ENCODE measurements around the gene UBE2G2.

Gene UBE2G2

DNA sequence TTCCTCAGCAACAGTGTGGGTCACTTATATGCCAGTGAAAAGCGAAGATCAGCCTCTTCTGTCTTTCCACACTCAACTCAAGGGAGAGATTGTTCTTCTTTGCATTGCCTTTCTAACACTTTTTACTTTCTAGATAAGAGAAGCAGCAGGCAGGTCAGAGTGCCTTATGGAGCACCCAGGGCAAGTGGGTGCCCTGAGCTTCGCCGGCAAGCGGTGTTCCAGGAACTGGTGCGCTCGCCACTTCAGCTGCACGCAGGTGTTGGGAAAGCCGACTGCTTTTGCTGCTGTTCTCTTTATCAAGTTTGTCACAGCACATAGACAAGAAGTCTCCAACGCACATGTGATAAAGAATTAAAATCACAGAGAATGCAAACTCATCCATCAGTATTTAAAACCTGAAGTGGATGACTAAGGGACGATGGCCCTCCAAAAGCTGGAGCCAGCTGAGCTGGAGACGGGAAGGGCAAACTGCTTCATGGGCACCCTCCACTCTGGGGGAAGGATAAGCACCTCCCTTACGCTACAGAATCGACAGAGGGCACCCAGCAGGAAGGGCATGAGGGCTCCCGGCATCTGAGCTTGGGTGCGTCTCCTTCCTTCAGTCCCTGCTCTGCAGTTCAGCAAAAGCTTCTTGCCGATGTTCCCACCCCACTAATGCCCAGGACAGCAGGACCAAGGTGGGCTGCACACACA lies 20.7 kb downstream of the UBE2G2 start:
- no peaks in the 10 kb centered on the region for H3K27me3 ChIP-seq (replicated peaks in 2 of 5; ENCODE audit: control insufficient read depth in 4 of 5, insufficient read depth in 5 of 5, low read length in 4 of 5)
- H3K4me3 ChIP-seq (ENCODE audit: control insufficient read depth in 1 of 7, extremely low read depth in 1 of 7, insufficient read depth in 4 of 7, low read depth in 2 of 7, low read length in 6 of 7), result no peak overlapping the region
- ChIA-PET POLR2A (interaction anchor here (0.5 to 0.8 kb wide), 2 partner anchors 12 to 237 kb away, joined by 3 read pairs; no protein-coding TSS in a partner anchor), CTCF (interaction anchor here (2.1 kb wide), 1 partner anchor 12 kb away, joined by 6 read pairs; no protein-coding TSS in a partner anchor)
- no peak for DNase-seq
- WGBS (ENCODE audit: insufficient coverage), result 93% methylated on average over 15 of the region's 16 CpGs
- H3K9me3 ChIP-seq (ENCODE audit: control extremely low read depth in 1 of 5, control insufficient read depth in 4 of 5, insufficient read depth in 2 of 5, low read depth in 1 of 5, low read length in 4 of 5), result no peaks in the 10 kb centered on the region
- H3K36me3 ChIP-seq (ENCODE audit: control insufficient read depth in 4 of 4, insufficient read depth in 4 of 4, low read length in 3 of 4), result peaks cover 13 to 62% (median 38%) of the 10 kb centered on the region in 4 experiments
- no peaks in the 10 kb centered on the region for H3K4me1 ChIP-seq (ENCODE audit: control extremely low read depth in 1 of 4, control insufficient read depth in 4 of 4, insufficient read depth in 4 of 4, low read length in 3 of 4)
- no peak overlapping the region for H3K27ac ChIP-seq (ENCODE audit: insufficient read depth in 1 of 2, low read depth in 1 of 2, low read length in 2 of 2, poor library complexity in 1 of 2, severe bottlenecking in 2 of 2)

DNA sequence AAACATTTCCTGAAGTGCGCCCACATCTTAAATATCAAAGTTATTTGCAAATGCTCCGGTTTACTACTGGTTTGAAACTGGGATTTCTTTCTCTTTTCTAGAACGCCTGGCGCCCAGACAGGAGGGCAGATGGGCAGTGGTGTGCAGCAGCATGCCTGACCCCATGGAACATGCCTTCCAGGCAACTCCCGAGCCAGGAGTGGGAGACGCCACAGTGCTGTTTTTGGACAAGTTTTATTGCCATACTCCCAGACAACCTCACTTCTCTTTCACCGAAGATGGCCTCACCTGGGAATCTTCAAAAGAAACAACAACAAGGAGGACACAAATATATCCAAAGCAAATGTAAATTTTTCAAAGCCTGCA lies 21.5 kb downstream of the UBE2G2 start:
- Histone ChIP-seq H3K27me3 (replicated peaks in 2 of 5; ENCODE audit: control insufficient read depth in 4 of 5, insufficient read depth in 5 of 5, low read length in 4 of 5) (no peaks in the 10 kb centered on the region), H3K4me3 (ENCODE audit: control insufficient read depth in 1 of 7, extremely low read depth in 1 of 7, insufficient read depth in 4 of 7, low read depth in 2 of 7, low read length in 6 of 7) (no peak overlapping the region), H3K9me3 (ENCODE audit: control extremely low read depth in 1 of 5, control insufficient read depth in 4 of 5, insufficient read depth in 2 of 5, low read depth in 1 of 5, low read length in 4 of 5) (no peaks in the 10 kb centered on the region), H3K36me3 (ENCODE audit: control insufficient read depth in 4 of 4, insufficient read depth in 4 of 4, low read length in 3 of 4) (peaks cover 13 to 63% (median 43%) of the 10 kb centered on the region in 4 experiments), H3K4me1 (ENCODE audit: control extremely low read depth in 1 of 4, control insufficient read depth in 4 of 4, insufficient read depth in 4 of 4, low read length in 3 of 4) (no peaks in the 10 kb centered on the region), H3K27ac (ENCODE audit: insufficient read depth in 1 of 2, low read depth in 1 of 2, low read length in 2 of 2, poor library complexity in 1 of 2, severe bottlenecking in 2 of 2) (no peak overlapping the region)
- POLR2A ChIA-PET, result no interaction called here
- DNase-seq, result no peak
- 85% methylated on average over 6 of the region's 7 CpGs for WGBS (ENCODE audit: insufficient coverage)
- CTCF ChIA-PET, result interaction anchor here (0.5 to 2.1 kb wide), 3 partner anchors 13 to 21 kb away, joined by 3 to 6 read pairs (median 3); no protein-coding TSS in a partner anchor

DNA sequence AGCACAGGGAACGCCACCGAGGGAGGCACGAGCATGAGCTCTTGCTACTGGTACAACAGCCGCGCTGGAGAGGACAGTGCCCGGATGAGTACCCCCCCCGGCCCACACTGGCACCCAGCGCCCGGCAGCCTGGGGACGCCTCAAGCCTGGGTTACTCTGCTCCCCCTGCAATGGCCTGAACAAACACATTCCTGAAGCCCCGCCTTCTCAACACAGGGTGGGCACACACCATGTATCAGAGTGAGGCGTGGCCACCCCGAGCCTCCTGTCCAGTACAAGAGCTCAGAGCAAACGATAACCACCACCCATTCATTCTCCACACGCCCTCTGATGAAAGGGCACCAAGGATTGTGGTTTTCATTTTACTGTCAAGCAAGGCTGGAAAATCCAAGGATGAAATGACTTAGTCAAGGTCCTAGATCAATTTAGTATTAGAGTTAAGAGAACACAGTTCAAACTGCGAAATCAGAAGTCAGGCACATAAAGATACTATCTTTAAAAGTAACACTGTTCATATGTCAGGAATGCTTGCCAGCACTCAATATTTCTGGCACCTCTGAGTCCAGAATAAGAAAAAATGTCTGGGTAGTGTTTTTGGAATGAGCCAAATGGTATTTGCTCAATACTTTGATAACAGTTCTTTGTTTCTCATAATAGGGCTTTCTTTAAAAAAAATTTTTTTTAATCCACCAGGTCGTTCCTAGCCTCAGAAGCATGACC lies 22.0 kb downstream of the UBE2G2 start:
- Histone ChIP-seq H3K27me3 (replicated peaks in 2 of 5; ENCODE audit: control insufficient read depth in 4 of 5, insufficient read depth in 5 of 5, low read length in 4 of 5) (no peaks in the 10 kb centered on the region), H3K36me3 (ENCODE audit: control insufficient read depth in 4 of 4, insufficient read depth in 4 of 4, low read length in 3 of 4) (peaks cover 15 to 63% (median 44%) of the 10 kb centered on the region in 4 experiments), H3K9me3 (ENCODE audit: control extremely low read depth in 1 of 5, control insufficient read depth in 4 of 5, insufficient read depth in 2 of 5, low read depth in 1 of 5, low read length in 4 of 5) (no peaks in the 10 kb centered on the region), H3K4me1 (ENCODE audit: control extremely low read depth in 1 of 4, control insufficient read depth in 4 of 4, insufficient read depth in 4 of 4, low read length in 3 of 4) (no peaks in the 10 kb centered on the region), H3K4me3 (ENCODE audit: control insufficient read depth in 1 of 7, extremely low read depth in 1 of 7, insufficient read depth in 4 of 7, low read depth in 2 of 7, low read length in 6 of 7) (no peak overlapping the region), H3K27ac (ENCODE audit: insufficient read depth in 1 of 2, low read depth in 1 of 2, low read length in 2 of 2, poor library complexity in 1 of 2, severe bottlenecking in 2 of 2) (no peak overlapping the region)
- ChIA-PET POLR2A (no interaction called here), CTCF (interaction anchor here (0.5 to 1.3 kb wide), 3 partner anchors 14 to 21 kb away, joined by 3 to 5 read pairs (median 3); no protein-coding TSS in a partner anchor)
- no peak for DNase-seq
- 89% methylated on average over 13 of the region's 17 CpGs for WGBS (ENCODE audit: insufficient coverage)

DNA sequence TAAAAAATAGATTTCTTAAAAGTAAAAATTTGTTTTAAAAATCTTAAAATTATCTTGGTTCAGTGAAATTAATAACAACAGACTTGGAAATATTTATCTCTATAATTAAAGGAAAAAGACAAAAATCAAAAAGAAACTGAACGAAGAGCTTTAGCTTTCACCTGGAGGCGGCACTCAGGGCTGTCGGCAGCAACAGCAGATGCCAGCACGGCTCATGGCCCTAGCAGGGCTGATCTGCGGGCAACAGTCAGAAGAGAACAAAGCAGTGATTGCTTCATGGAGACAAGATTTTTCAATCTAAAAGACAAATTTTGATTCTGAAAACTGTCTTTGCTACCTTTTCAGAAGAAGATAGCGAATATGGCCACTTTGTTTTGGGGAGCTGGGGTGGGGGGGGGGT lies 22.6 kb downstream of the UBE2G2 start:
- POLR2A ChIA-PET, result no interaction called here
- CTCF ChIA-PET, result interaction anchor here (0.6 to 1.3 kb wide), 3 partner anchors 14 to 22 kb away, joined by 3 to 5 read pairs (median 3); no protein-coding TSS in a partner anchor
- peaks cover 15 to 65% (median 44%) of the 10 kb centered on the region in 4 experiments for H3K36me3 ChIP-seq (ENCODE audit: control insufficient read depth in 4 of 4, insufficient read depth in 4 of 4, low read length in 3 of 4)
- H3K4me3 ChIP-seq (ENCODE audit: control insufficient read depth in 1 of 7, extremely low read depth in 1 of 7, insufficient read depth in 4 of 7, low read depth in 2 of 7, low read length in 6 of 7), result no peak overlapping the region
- H3K9me3 ChIP-seq (ENCODE audit: control extremely low read depth in 1 of 5, control insufficient read depth in 4 of 5, insufficient read depth in 2 of 5, low read depth in 1 of 5, low read length in 4 of 5), result no peaks in the 10 kb centered on the region
- H3K27me3 ChIP-seq (replicated peaks in 2 of 5; ENCODE audit: control insufficient read depth in 4 of 5, insufficient read depth in 5 of 5, low read length in 4 of 5), result no peaks in the 10 kb centered on the region
- WGBS (ENCODE audit: insufficient coverage), result 98% methylated on average over 5 of the region's 6 CpGs
- no peak overlapping the region for H3K27ac ChIP-seq (ENCODE audit: insufficient read depth in 1 of 2, low read depth in 1 of 2, low read length in 2 of 2, poor library complexity in 1 of 2, severe bottlenecking in 2 of 2)
- no peaks in the 10 kb centered on the region for H3K4me1 ChIP-seq (ENCODE audit: control extremely low read depth in 1 of 4, control insufficient read depth in 4 of 4, insufficient read depth in 4 of 4, low read length in 3 of 4)
- DNase-seq, result no peak

DNA sequence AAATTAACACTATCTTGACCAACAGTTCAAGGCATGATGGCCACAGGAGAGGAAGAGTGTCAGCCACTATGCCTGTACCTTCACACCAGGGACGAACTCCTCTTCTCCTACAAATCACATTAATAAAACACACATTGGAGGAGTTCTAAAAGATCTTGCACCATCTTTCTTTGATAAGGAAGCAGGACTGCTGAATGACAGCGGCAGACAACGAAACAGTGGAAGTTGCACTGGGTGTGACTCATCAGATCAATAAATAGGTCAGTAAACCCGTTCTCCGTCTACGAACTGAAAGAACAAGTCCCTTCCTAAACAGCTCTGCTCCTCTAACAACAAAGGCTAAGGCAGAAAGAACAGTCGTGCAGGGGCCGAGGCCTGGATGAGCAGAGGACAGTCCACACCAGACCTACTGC lies 23.1 kb downstream of the UBE2G2 start:
- WGBS (ENCODE audit: insufficient coverage), result 98% methylated on average over 5 of the region's 8 CpGs
- CTCF ChIA-PET, result interaction anchor here (0.6 to 1.3 kb wide), 3 partner anchors 15 to 22 kb away, joined by 3 to 5 read pairs (median 3); no protein-coding TSS in a partner anchor
- no peaks in the 10 kb centered on the region for H3K4me1 ChIP-seq (ENCODE audit: control extremely low read depth in 1 of 4, control insufficient read depth in 4 of 4, insufficient read depth in 4 of 4, low read length in 3 of 4)
- H3K9me3 ChIP-seq (ENCODE audit: control extremely low read depth in 1 of 5, control insufficient read depth in 4 of 5, insufficient read depth in 2 of 5, low read depth in 1 of 5, low read length in 4 of 5), result no peaks in the 10 kb centered on the region
- no peak overlapping the region for H3K27ac ChIP-seq (ENCODE audit: insufficient read depth in 1 of 2, low read depth in 1 of 2, low read length in 2 of 2, poor library complexity in 1 of 2, severe bottlenecking in 2 of 2)
- POLR2A ChIA-PET, result no interaction called here
- no peak overlapping the region for H3K4me3 ChIP-seq (ENCODE audit: control insufficient read depth in 1 of 7, extremely low read depth in 1 of 7, insufficient read depth in 4 of 7, low read depth in 2 of 7, low read length in 6 of 7)
- peaks cover 15 to 70% (median 45%) of the 10 kb centered on the region in 4 experiments for H3K36me3 ChIP-seq (ENCODE audit: control insufficient read depth in 4 of 4, insufficient read depth in 4 of 4, low read length in 3 of 4)
- DNase-seq, result no peak
- H3K27me3 ChIP-seq (replicated peaks in 2 of 5; ENCODE audit: control insufficient read depth in 4 of 5, insufficient read depth in 5 of 5, low read length in 4 of 5), result no peaks in the 10 kb centered on the region

DNA sequence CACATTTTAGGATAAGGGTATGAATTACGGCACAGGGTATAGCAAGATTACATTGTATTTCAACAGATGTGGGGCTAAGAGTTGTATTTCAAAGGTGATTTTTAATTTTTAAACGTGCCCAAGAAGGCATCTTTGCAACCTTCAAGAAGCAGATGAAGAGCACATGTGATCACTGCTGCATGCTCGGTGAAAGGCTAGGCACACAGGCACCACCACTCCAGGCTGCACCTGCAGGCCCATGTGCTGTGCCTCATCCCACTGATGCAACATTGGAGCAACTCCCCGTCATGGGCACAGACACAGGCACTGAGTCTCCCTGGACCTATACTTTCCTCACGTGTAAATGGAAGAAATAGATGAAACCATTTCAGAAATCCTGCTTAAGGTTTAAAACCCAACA lies 23.5 kb downstream of the UBE2G2 start:
- ChIA-PET POLR2A (no interaction called here), CTCF (no interaction called here)
- DNase-seq, result no peak
- H3K9me3 ChIP-seq (ENCODE audit: control extremely low read depth in 1 of 5, control insufficient read depth in 4 of 5, insufficient read depth in 2 of 5, low read depth in 1 of 5, low read length in 4 of 5), result no peaks in the 10 kb centered on the region
- H3K4me1 ChIP-seq (ENCODE audit: control extremely low read depth in 1 of 4, control insufficient read depth in 4 of 4, insufficient read depth in 4 of 4, low read length in 3 of 4), result no peaks in the 10 kb centered on the region
- no peaks in the 10 kb centered on the region for H3K27me3 ChIP-seq (replicated peaks in 2 of 5; ENCODE audit: control insufficient read depth in 4 of 5, insufficient read depth in 5 of 5, low read length in 4 of 5)
- WGBS (ENCODE audit: insufficient coverage), result 100% methylated on average over 4 of the region's 5 CpGs
- H3K4me3 ChIP-seq (ENCODE audit: control insufficient read depth in 1 of 7, extremely low read depth in 1 of 7, insufficient read depth in 4 of 7, low read depth in 2 of 7, low read length in 6 of 7), result no peak overlapping the region
- H3K36me3 ChIP-seq (ENCODE audit: control insufficient read depth in 4 of 4, insufficient read depth in 4 of 4, low read length in 3 of 4), result peaks cover 12 to 70% (median 44%) of the 10 kb centered on the region in 4 experiments
- no peak overlapping the region for H3K27ac ChIP-seq (ENCODE audit: insufficient read depth in 1 of 2, low read depth in 1 of 2, low read length in 2 of 2, poor library complexity in 1 of 2, severe bottlenecking in 2 of 2)

DNA sequence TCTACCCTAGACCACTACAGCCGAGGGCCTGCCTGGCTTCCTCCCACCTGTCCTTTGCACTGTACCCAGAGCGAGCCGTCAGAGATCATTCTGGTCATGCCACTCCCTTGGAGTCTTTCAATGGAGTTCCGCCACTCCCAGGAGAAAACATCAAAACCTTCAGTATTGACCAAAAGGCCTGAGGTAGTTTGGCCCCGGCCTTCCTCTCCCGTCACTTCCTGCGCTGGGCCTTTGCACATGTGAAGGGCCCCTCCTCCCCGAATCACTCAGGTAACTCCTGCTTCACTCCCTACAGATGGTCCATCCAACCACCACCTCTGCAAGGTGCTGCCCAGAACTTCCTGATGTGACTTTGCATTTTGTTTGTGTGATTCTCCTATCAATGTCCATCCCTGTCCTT lies 26.6 kb downstream of the UBE2G2 start:
- 98% methylated on average over 7 of the region's 8 CpGs for WGBS (ENCODE audit: insufficient coverage)
- Histone ChIP-seq H3K9me3 (ENCODE audit: control extremely low read depth in 1 of 5, control insufficient read depth in 4 of 5, insufficient read depth in 2 of 5, low read depth in 1 of 5, low read length in 4 of 5) (no peaks in the 10 kb centered on the region), H3K4me3 (ENCODE audit: control insufficient read depth in 1 of 7, extremely low read depth in 1 of 7, insufficient read depth in 4 of 7, low read depth in 2 of 7, low read length in 6 of 7) (no peak overlapping the region), H3K27me3 (replicated peaks in 2 of 5; ENCODE audit: control insufficient read depth in 4 of 5, insufficient read depth in 5 of 5, low read length in 4 of 5) (no peaks in the 10 kb centered on the region), H3K27ac (ENCODE audit: insufficient read depth in 1 of 2, low read depth in 1 of 2, low read length in 2 of 2, poor library complexity in 1 of 2, severe bottlenecking in 2 of 2) (no peak overlapping the region), H3K36me3 (ENCODE audit: control insufficient read depth in 4 of 4, insufficient read depth in 4 of 4, low read length in 3 of 4) (peaks cover 10 to 82% (median 59%) of the 10 kb centered on the region in 4 experiments), H3K4me1 (ENCODE audit: control extremely low read depth in 1 of 4, control insufficient read depth in 4 of 4, insufficient read depth in 4 of 4, low read length in 3 of 4) (no peaks in the 10 kb centered on the region)
- POLR2A ChIA-PET, result no interaction called here
- no peak for DNase-seq
- CTCF ChIA-PET, result interaction anchor here (1.0 kb wide), 1 partner anchor 265 kb away, joined by 3 read pairs; no protein-coding TSS in a partner anchor
